Neural crest cell (in vitro differentiated cells): ENCODE measurements around the gene SH3RF3. TPM values are rescaled to one million over a fixed set of nuclear protein-coding genes. Genes with fewer than 3 reads are reported as not detected.

Experiments used
- DNase-seq: peaks from one replicate; pipeline ENCODE4 v3.0.0; 2021; ENCODE audit warnings: low read depth, mixed read lengths, low spot score
- H3K27ac Mint-ChIP-seq: one replicate; pipeline ENCODE4 v1.8.0; 2021; ENCODE audit warnings: mild to moderate bottlenecking, mixed read lengths; ENCODE audit not compliant: unreplicated experiment
- H3K27me3 Mint-ChIP-seq: 2 replicates; pipeline ENCODE4 v1.8.0; 2021; ENCODE audit warnings: low read depth, mild to moderate bottlenecking, mixed read lengths
- H3K36me3 Mint-ChIP-seq: 2 replicates; pipeline ENCODE4 v1.8.0; 2021; ENCODE audit warnings: low read depth, mild to moderate bottlenecking, mixed read lengths
- H3K4me1 Mint-ChIP-seq: 2 replicates; pipeline ENCODE4 v1.8.0; 2021; ENCODE audit warnings: mixed read lengths
- H3K4me3 Mint-ChIP-seq: one replicate; pipeline ENCODE4 v1.8.0; 2021; ENCODE audit warnings: mild to moderate bottlenecking, mixed read lengths
- H3K9me3 Mint-ChIP-seq: 2 replicates; pipeline ENCODE4 v1.8.0; 2021; ENCODE audit warnings: mixed read lengths
- CTCF ChIP-seq: fragments of 200-600 bp; sonication (generic); conservative IDR thresholded peaks from 2 replicates; pipeline ENCODE4 v1.5.0; 2021; ENCODE audit warnings: antibody characterized with exemption, mild to moderate bottlenecking
- total RNA-seq: library from RNA; stranded (reverse); gene quantifications from 2 replicates; pipeline ENCODE4 v1.2.1, GENCODE V29; 2021

The SH3RF3 gene
- total RNA-seq, 1 donor from 2014 or later = 0.70 TPM

- H3K27me3 Mint-ChIP-seq = no peaks in the 10 kb centered on the region
- H3K27ac Mint-ChIP-seq = no peak overlapping the region
- DNase-seq = no peak
- no peak for TF ChIP-seq CTCF
- H3K4me3 Mint-ChIP-seq = no peak overlapping the region
- no peaks in the 10 kb centered on the region for H3K9me3 Mint-ChIP-seq
- peaks cover 22% of the 10 kb centered on the region for H3K4me1 Mint-ChIP-seq
- H3K36me3 Mint-ChIP-seq = no peaks in the 10 kb centered on the region
Measured at GRCh38 chr2:109473616-109474318, 344.8 kb downstream of the SH3RF3 start.

- H3K4me1 Mint-ChIP-seq = peaks cover 22% of the 10 kb centered on the region
- no peaks in the 10 kb centered on the region for H3K9me3 Mint-ChIP-seq
- no peak for TF ChIP-seq CTCF
- H3K27me3 Mint-ChIP-seq = no peaks in the 10 kb centered on the region
- DNase-seq = no peak
- no peaks in the 10 kb centered on the region for H3K36me3 Mint-ChIP-seq
- no peak overlapping the region for H3K27ac Mint-ChIP-seq
- no peak overlapping the region for H3K4me3 Mint-ChIP-seq
Measured at GRCh38 chr2:109474319-109474825, 345.4 kb downstream of the SH3RF3 start.

- no peak for DNase-seq
- Mint-ChIP-seq H3K27ac (no peak overlapping the region), H3K27me3 (no peaks in the 10 kb centered on the region), H3K4me3 (no peak overlapping the region), H3K4me1 (peaks cover 16% of the 10 kb centered on the region), H3K9me3 (no peaks in the 10 kb centered on the region), H3K36me3 (no peaks in the 10 kb centered on the region)
- TF ChIP-seq CTCF = no peak
Measured at GRCh38 chr2:109475531-109476210, 346.7 kb downstream of the SH3RF3 start.

GRCh38 chr2:109476641-109477441 lies 347.8 kb downstream of the SH3RF3 start:
- no peak overlapping the region for H3K4me3 Mint-ChIP-seq
- TF ChIP-seq CTCF = no peak
- no peaks in the 10 kb centered on the region for H3K36me3 Mint-ChIP-seq
- no peak overlapping the region for H3K27ac Mint-ChIP-seq
- no peaks in the 10 kb centered on the region for H3K27me3 Mint-ChIP-seq
- H3K4me1 Mint-ChIP-seq = peaks cover 15% of the 10 kb centered on the region
- H3K9me3 Mint-ChIP-seq = no peaks in the 10 kb centered on the region
- no peak for DNase-seq

DNA sequence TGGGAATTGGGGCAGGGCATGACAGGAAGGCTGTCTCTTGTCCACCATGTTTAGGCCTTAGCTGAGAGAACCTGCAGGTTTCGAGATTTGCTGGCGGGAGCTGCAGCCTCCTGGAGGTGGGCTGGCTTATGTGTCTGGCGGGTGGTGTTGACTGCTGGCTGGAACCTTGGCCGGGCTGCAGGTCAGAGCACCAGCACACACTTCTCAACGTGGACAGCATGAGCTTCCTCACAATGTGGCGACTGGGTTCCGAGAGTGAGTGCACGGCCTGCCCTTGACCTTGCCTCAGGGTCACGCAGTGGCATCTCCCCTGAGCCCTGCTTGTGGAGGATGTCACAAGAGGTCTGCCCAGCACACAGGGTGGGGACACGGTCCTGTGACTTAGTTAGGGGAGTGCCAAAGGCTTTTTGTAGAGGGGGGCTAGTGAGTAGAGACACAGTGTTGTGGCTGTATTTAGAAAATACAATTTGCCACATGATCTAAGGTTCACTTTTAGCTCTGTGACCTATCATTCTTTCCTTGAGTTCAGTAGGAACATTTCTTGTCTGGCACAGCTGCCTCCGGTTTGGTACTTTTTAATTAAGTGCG lies 350.0 kb downstream of the SH3RF3 start:
- no peak for DNase-seq
- Mint-ChIP-seq H3K9me3 (no peaks in the 10 kb centered on the region), H3K4me1 (peaks cover 11% of the 10 kb centered on the region), H3K4me3 (no peak overlapping the region), H3K36me3 (no peaks in the 10 kb centered on the region), H3K27me3 (no peaks in the 10 kb centered on the region), H3K27ac (no peak overlapping the region)
- TF ChIP-seq CTCF = no peak
